Fibroblast of lung (primary cell): ENCODE measurements around the gene TAS2R39.

ENCODE experiments used
- EZH2 ChIP-seq: IDR thresholded peaks from 2 replicates; pipeline ENCODE4 v1.5.1; 2012; ENCODE audit warnings: low read length, control low read depth, mild to moderate bottlenecking; ENCODE audit errors: missing control alignments
- TF ChIP-seq, protein P1 (sequence below), 2 donors: IDR thresholded peaks in 1 of 2; conservative IDR thresholded peaks in 1 of 2; 1 replicate in 1 of 2; 2 replicates in 1 of 2; pipeline ENCODE4 v1.5.1; 2011 to 2012; ENCODE audit warnings: low read length in 2 of 2, control low read depth in 1 of 2, inconsistent platforms in 1 of 2, low read depth in 1 of 2, mild to moderate bottlenecking in 1 of 2

DNA sequence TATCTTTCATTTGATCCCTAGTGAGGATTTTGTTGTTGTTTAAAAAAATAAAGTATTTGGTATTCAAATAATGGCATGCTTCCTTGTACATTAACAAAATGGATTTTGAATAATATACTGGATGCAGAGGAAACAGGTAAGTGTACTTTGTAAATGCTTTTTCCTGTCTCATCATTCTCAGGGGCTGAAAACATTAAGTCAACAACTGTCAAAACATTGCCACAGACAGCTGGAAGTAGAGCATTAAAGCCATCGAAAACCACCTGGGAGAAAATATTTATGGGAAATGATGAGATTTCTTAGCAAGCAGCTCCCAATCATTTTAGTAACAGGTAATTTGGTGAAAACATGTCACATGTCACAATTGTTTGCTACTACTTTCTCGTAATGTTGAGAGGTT lies 10.7 kb downstream of the TAS2R39 start:
- TF ChIP-seq, protein P1, sequence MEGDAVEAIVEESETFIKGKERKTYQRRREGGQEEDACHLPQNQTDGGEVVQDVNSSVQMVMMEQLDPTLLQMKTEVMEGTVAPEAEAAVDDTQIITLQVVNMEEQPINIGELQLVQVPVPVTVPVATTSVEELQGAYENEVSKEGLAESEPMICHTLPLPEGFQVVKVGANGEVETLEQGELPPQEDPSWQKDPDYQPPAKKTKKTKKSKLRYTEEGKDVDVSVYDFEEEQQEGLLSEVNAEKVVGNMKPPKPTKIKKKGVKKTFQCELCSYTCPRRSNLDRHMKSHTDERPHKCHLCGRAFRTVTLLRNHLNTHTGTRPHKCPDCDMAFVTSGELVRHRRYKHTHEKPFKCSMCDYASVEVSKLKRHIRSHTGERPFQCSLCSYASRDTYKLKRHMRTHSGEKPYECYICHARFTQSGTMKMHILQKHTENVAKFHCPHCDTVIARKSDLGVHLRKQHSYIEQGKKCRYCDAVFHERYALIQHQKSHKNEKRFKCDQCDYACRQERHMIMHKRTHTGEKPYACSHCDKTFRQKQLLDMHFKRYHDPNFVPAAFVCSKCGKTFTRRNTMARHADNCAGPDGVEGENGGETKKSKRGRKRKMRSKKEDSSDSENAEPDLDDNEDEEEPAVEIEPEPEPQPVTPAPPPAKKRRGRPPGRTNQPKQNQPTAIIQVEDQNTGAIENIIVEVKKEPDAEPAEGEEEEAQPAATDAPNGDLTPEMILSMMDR (conservative IDR thresholded peaks at IDR 0.05 in 1 of 2, IDR thresholded peaks at IDR 0.05 in 1 of 2; ENCODE audit: low read depth in 1 of 2, low read length in 2 of 2): no peak
- no peak for TF ChIP-seq EZH2
